GM19023 (cell line): ENCODE data around the gene ACOT2.
A peak's percentile ranks its signal among the peaks of the same experiment; 100 is the strongest.

Experiments used
- ATAC-seq: cut with Tn5 transposase; IDR thresholded peaks from one replicate; pipeline ENCODE4 v1.9.1; 2021; ENCODE audit warnings: mild to moderate bottlenecking, moderate library complexity; ENCODE audit not compliant: unreplicated experiment

The ACOT2 gene

GRCh38 chr14:73612339-73613045 lies 43.5 kb downstream of the ACOT2 start, which contains the start of gene ACOT6:
TSS of gene ACOT6 (plus strand) at chr14:73612517. CDS start at chr14:73612572, 55 bp downstream.
- ATAC-seq: peak; percentile 73

GRCh38 chr14:73613046-73613383 lies 44.0 kb downstream of the ACOT2 start:
- no peak for ATAC-seq

- ATAC-seq: no peak
Observed at GRCh38 chr14:73613419-73613963, 44.5 kb downstream of the ACOT2 start.

GRCh38 chr14:73616831-73617230 lies 47.8 kb downstream of the ACOT2 start:
- no peak for ATAC-seq

- ATAC-seq: no peak
Observed at GRCh38 chr14:73619524-73619923, 50.5 kb downstream of the ACOT2 start.

- ATAC-seq: no peak
Observed at GRCh38 chr14:73620268-73620667, 51.3 kb downstream of the ACOT2 start.

GRCh38 chr14:73623504-73624054 lies 54.6 kb downstream of the ACOT2 start:
- ATAC-seq: no peak
